NB4 (cell line): ENCODE results near the gene XXYLT1.

Experiments used
- DNase-seq: peaks from one replicate; pipeline ENCODE4 v3.0.0; 2010; ENCODE audit warnings: low read depth
- H3K4me3 ChIP-seq: one replicate; pipeline ENCODE4 v1.5.1; 2011; ENCODE audit warnings: mild to moderate bottlenecking, low read depth, low read length, moderate library complexity
- CTCF ChIP-seq: IDR thresholded peaks from one replicate; pipeline ENCODE4 v1.5.1; 2012; ENCODE audit warnings: low read depth, low read length
- MAX ChIP-seq: IDR thresholded peaks from 2 replicates; pipeline ENCODE4 v1.6.1; 2011; ENCODE audit warnings: low read depth, low read length
- MYC ChIP-seq: IDR thresholded peaks from 2 replicates; pipeline ENCODE4 v1.6.1; 2011; ENCODE audit warnings: low read depth, low read length
- POLR2A ChIP-seq: IDR thresholded peaks from 2 replicates; pipeline ENCODE4 v1.6.1; 2011; ENCODE audit warnings: mild to moderate bottlenecking; ENCODE audit not compliant: insufficient read length; ENCODE audit errors: extremely low read depth

Gene XXYLT1

GRCh38 chr3:195135917-195136316, 135.0 kb downstream of the XXYLT1 start:
- H3K4me3 ChIP-seq, result no peak overlapping the region
- no peak for DNase-seq
- no peak for TF ChIP-seq MAX
- TF ChIP-seq MYC, result no peak
- TF ChIP-seq CTCF, result no peak
- TF ChIP-seq POLR2A, result no peak

- DNase-seq, result no peak
- no peak for TF ChIP-seq MYC
- no peak for TF ChIP-seq CTCF
- TF ChIP-seq POLR2A, result no peak
- TF ChIP-seq MAX, result no peak
- no peak overlapping the region for H3K4me3 ChIP-seq
These were observed 136.5 kb downstream of the XXYLT1 start for GRCh38 chr3:195134431-195134830.

- no peak overlapping the region for H3K4me3 ChIP-seq
- DNase-seq, result no peak
- no peak for TF ChIP-seq POLR2A
- no peak for TF ChIP-seq MAX
- TF ChIP-seq MYC, result no peak
- TF ChIP-seq CTCF, result no peak
These were observed 137.5 kb downstream of the XXYLT1 start for GRCh38 chr3:195133462-195133861.

- no peak for DNase-seq
- TF ChIP-seq POLR2A (no peak), CTCF (no peak), MYC (no peak), MAX (no peak)
- H3K4me3 ChIP-seq, result no peak overlapping the region
These were observed 137.9 kb downstream of the XXYLT1 start for GRCh38 chr3:195133013-195133412.

- H3K4me3 ChIP-seq, result no peak overlapping the region
- no peak for DNase-seq
- no peak for TF ChIP-seq CTCF
- no peak for TF ChIP-seq MAX
- no peak for TF ChIP-seq POLR2A
- TF ChIP-seq MYC, result no peak
These were observed 139.8 kb downstream of the XXYLT1 start for GRCh38 chr3:195131176-195131575.
